ENCODE results near the gene OTUD7B.

DNA sequence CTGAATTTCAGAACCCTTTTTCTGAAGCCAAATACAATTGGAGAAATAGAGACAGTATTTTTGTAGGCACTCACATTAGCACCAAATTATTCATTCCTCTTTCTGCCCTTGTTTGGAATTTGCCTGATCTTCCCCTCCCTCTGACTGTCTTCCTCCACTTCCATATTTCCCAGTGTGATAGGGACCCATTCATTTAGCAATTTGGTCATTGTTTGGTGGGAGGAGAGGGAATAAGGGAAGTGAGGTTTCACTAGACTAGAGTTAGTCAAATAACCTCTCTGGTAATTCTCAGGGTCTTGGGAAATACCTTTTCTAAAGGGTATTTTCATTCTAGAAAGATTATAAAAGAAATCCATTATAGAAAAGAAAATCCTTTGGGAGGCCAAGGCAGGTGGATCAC, 42.9 kb downstream of the OTUD7B start:
- no peak for TF ChIP-seq POLR2AphosphoS5 (IDR thresholded peaks at IDR 0.05; ENCODE audit: low read depth, low read length)
- no peak for TF ChIP-seq POLR2A (IDR thresholded peaks at IDR 0.05; ENCODE audit: low read depth, low read length)
- no peak for TF ChIP-seq TAF1 (IDR thresholded peaks at IDR 0.05; ENCODE audit: borderline replicate concordance, low read depth, low read length)
